ENCODE results near the gene G6PC2.

Gene G6PC2

GRCh38 chr2:168895771-168896170 is 5.3 kb upstream of the G6PC2 start:
- no peak for DNase-seq (ENCODE audit: extremely low read depth, insufficient read length)
- H3K27me3 ChIP-seq (replicated peaks; ENCODE audit: control insufficient read depth, insufficient read depth, low read length), result no peaks in the 10 kb centered on the region
- no peak for TF ChIP-seq CTCF (IDR thresholded peaks at IDR 0.05; ENCODE audit: insufficient read depth, low read length, poor library complexity, severe bottlenecking)

GRCh38 chr2:168896783-168897182 is 4.3 kb upstream of the G6PC2 start:
- no peak for TF ChIP-seq CTCF (IDR thresholded peaks at IDR 0.05; ENCODE audit: insufficient read depth, low read length, poor library complexity, severe bottlenecking)
- Histone ChIP-seq H3K36me3 (ENCODE audit: control insufficient read depth, insufficient read depth, low read length) (no peaks in the 10 kb centered on the region), H3K4me3 (replicated peaks; ENCODE audit: low read depth, low read length) (no peak overlapping the region), H3K27me3 (replicated peaks; ENCODE audit: control insufficient read depth, insufficient read depth, low read length) (no peaks in the 10 kb centered on the region)
- no peak for DNase-seq (ENCODE audit: extremely low read depth, insufficient read length)

More at GRCh38 chr2:168895771-168896170, 5.3 kb upstream of the G6PC2 start:
- H3K4me3 ChIP-seq (replicated peaks; ENCODE audit: low read depth, low read length), result no peak overlapping the region
- no peaks in the 10 kb centered on the region for H3K36me3 ChIP-seq (ENCODE audit: control insufficient read depth, insufficient read depth, low read length)

GRCh38 chr2:168897449-168897848 is 3.6 kb upstream of the G6PC2 start:
- no peaks in the 10 kb centered on the region for H3K36me3 ChIP-seq (ENCODE audit: control insufficient read depth, insufficient read depth, low read length)
- no peak for TF ChIP-seq CTCF (IDR thresholded peaks at IDR 0.05; ENCODE audit: insufficient read depth, low read length, poor library complexity, severe bottlenecking)
- H3K4me3 ChIP-seq (replicated peaks; ENCODE audit: low read depth, low read length), result no peak overlapping the region
- no peak for DNase-seq (ENCODE audit: extremely low read depth, insufficient read length)
- no peaks in the 10 kb centered on the region for H3K27me3 ChIP-seq (replicated peaks; ENCODE audit: control insufficient read depth, insufficient read depth, low read length)

GRCh38 chr2:168903888-168904287 is 2.8 kb downstream of the G6PC2 start:
- Histone ChIP-seq H3K4me3 (replicated peaks; ENCODE audit: low read depth, low read length) (no peak overlapping the region), H3K27me3 (replicated peaks; ENCODE audit: control insufficient read depth, insufficient read depth, low read length) (no peaks in the 10 kb centered on the region; the same call in 1 of the 2 replicates), H3K36me3 (ENCODE audit: control insufficient read depth, insufficient read depth, low read length) (no peaks in the 10 kb centered on the region)
- TF ChIP-seq CTCF (IDR thresholded peaks at IDR 0.05; ENCODE audit: insufficient read depth, low read length, poor library complexity, severe bottlenecking), result no peak
- no peak for DNase-seq (ENCODE audit: extremely low read depth, insufficient read length)

GRCh38 chr2:168904358-168904757 is 3.3 kb downstream of the G6PC2 start:
- no peak for DNase-seq (ENCODE audit: extremely low read depth, insufficient read length)
- Histone ChIP-seq H3K36me3 (ENCODE audit: control insufficient read depth, insufficient read depth, low read length) (no peaks in the 10 kb centered on the region), H3K4me3 (replicated peaks; ENCODE audit: low read depth, low read length) (no peak overlapping the region), H3K27me3 (replicated peaks; ENCODE audit: control insufficient read depth, insufficient read depth, low read length) (no peaks in the 10 kb centered on the region; the same call in 1 of the 2 replicates)
- no peak for TF ChIP-seq CTCF (IDR thresholded peaks at IDR 0.05; ENCODE audit: insufficient read depth, low read length, poor library complexity, severe bottlenecking)
